GM18499 (cell line): ENCODE measurements around the gene FABP7.

Experiments used
- ATAC-seq: cut with Tn5 transposase; IDR thresholded peaks from one replicate; pipeline ENCODE4 v1.9.1; 2021; ENCODE audit warnings: moderate number of reproducible peaks; ENCODE audit not compliant: insufficient read depth, unreplicated experiment

The FABP7 gene

DNA sequence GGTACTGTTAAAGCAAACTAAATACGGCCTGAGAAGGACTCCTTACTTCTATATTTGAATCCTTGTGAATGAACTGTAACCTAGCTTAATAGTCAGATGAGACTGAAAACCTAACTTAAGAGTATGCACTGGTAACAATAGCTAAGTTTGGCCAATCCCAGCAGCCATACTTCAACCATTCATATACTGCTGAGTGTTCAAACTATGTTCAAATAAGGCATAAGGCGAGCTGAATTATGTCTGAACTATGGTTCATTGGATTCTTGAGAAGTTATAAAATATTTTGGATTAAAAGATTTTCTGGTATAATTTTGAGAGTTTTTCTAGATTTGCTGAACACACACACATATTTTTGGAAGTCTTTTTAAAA is 11.8 kb downstream of the FABP7 start:
- ATAC-seq = no peak

DNA sequence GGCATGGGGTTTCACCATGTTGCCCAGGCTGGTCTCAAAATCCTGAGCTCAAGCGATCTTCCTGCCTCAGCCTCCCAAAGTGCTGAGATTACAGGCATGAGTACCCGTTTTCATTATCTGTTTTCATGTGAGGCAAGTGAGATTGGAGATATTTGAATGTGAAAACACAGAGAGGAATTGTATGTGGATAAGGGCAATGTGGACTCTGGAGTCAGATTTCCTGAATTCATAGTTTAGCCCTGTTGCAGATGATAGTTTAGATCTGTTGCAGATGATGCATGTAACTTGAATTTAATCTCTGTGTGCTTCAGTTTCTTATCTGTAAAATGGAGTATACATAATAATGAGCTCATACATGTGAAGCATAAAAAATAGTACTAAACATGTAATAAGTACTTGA is 13.2 kb downstream of the FABP7 start:
- no peak for ATAC-seq

DNA sequence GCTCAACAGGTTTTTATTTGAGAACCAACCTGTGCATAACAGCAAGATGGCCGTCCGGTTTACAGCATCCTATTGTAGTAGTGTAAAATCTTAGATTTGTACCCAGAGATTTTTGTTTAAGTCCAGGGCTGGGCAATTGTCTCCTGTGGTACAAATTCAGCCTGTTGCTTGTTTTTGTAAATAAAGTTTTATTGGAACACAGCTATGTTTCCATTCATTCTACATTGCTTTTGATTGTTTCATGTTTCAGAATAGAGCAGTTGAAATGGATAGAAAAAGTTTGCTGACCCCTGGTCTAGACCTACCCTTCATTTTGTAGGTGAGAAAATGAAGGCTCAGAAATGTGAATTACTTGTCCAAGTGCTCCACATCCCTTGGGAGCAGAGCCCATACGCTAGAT is 18.0 kb downstream of the FABP7 start:
- ATAC-seq = no peak

DNA sequence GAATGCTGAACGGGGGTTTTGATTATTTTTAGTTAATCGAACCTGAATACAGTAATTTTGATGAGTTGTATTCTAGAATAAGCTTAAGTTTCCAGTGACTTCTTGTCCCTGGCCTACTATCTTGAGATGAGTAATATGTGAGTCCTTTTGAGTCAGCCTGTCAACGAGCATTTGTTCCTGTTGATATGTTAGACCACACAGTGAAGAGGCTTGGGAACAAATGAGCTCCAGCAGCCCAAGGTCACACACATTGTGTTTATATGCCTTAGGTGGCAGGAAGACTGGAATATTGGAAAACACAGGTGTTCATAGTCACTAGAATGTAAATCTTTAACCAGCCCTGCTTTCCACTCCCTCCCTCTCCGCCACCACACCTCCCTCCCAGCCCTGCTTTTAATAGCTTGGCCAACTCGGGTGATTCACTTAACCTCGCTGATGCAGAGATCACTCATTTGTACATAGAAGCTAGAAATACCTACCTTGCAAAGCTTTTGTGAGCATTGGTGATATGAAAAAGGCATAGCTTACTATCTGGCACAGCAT is 18.7 kb downstream of the FABP7 start:
- ATAC-seq = peak; percentile 89

DNA sequence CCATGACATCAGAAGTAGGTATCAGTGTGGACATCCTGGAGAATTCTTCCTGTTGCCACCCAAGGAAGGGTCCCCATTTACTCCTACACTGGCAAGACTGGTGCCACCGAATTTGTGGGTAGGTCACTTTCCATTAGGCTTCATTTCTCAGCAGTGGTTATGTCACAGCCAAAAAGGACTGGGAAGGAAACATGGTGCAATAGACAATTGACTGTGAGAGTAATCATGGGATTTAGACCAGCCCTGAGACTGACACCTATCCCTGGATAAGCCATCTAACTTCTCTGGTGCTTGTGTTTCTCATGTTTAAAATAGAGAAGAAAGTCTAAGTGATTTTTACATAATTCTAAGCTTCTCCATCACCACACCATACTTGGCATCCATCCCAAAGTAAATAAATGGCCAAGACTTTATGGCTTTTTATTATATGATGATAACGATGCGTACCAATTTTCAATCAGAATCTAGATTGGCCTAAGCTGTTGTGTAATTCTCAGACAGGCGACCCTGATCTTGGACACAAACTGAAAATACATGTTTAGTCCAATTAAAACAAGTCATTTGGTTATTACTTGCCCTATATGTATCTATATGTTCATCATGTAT is 19.7 kb downstream of the FABP7 start:
- ATAC-seq = no peak

DNA sequence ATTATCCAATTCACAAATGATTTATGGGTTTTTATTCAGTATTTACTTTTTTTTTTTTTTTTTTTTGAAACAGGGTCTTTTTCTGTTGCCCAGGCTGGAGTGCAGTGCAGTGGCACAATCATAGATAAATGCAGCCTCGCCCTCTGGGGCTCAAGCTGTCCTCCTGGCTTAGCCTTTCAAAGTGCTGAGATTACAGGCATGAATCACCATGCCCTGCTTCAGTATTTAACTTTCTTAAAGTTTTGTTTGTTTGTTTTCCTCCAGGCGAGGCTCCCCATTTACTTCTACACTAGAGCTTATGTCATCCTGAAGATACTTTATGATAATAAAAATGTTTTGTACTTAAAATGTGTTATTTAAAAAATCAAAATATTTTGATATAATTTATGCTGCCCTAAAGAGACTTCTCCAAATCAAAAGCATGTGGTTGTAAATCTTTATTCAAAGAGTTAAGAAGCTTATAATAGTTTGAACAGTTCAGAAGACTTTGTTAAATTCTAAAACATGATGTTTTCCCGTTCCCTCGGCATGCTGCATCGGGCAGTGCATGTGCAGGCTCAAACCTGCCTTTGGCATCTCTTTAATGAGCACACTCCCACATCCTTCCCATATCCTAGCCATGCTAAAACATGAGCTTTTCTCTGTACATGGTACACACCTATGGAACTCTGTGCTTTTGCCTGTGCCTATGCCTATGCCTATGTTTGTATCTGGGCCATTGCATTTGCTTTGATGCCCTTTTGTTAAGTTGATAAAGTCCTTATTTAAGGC is 20.6 kb downstream of the FABP7 start:
- ATAC-seq = no peak

DNA sequence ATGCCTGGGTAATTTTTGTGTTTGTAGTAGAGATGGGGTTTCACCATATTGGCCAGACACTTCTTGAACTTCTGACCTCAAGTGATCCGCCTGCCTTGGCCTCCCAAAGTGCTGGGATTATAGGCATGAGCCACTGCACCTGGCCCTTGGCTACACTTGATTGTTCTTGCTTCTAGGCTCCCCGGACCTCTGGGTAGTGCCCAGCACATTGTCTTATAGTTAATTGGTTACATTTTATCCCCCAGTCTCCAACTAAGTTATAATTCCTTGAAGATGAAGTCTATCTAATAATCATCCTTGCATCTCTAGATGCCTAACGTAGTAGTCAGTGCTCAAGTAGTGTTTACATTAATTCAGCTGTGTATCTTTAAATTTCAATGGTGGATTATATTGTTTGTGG is 21.4 kb downstream of the FABP7 start:
- ATAC-seq = no peak

DNA sequence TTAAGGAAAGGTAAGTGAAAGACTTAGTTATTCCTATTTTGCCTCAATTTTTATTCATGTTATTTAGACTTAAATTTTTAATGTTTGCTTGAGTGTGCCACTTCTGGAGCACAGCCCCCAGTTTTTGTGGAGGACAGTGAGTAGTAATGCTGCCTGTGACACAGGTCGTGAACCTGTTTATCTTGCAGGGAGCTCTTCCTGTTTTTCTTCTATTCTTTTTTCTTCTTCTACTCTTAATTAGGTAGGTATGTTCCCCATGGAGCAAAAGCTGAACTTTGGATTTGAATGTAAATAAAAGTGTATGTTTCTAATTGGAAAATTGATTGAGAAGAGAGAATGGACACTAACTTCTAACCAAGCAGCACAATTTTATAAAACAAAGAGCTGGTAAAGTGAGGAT is 21.9 kb downstream of the FABP7 start:
- ATAC-seq = no peak

DNA sequence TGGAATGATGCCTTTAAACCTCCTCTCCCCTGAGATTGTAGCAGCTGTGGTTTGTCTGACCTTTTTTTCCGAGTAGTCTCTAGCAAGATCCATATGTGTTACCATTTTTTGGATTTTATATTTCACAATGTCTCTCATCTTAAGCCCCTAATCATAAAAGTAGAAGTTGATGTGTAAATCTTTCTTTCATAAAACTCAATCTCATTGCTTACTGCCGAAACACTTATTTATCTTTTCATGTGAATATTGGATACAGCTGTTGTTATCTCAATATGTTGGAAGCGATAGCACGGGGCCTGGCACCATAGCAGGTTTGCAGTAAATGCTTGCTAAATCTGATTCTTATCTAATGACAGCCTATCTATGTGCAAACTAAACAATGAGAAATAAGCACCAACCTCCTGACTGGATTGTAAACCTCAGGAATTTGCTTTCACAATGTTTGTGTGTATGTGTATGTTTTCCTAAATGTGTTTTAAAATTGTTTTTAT is 23.7 kb downstream of the FABP7 start:
- no peak for ATAC-seq

DNA sequence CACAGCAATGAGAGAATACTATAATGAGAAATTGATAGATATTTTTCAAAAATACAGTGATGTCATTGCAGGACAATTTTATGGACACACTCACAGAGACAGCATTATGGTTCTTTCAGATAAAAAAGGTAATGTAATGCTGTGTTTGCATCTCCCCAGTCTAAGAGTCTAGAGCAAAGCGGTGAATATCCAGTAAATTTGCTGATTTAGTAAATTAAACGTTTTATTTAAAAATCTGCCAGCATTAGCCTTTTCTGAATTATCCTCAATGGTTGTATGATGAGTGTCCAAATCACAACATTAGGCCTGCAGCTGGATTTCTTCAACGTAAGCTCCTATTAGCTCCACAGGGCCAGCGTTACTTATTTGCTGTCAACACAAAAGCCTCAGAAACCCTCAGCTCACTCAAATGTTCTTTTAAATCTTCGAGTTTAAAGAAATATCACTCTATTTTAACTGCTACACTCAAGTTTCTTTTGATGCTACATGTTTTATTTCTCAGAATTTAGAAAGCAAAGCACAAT is 25.5 kb downstream of the FABP7 start:
- no peak for ATAC-seq

DNA sequence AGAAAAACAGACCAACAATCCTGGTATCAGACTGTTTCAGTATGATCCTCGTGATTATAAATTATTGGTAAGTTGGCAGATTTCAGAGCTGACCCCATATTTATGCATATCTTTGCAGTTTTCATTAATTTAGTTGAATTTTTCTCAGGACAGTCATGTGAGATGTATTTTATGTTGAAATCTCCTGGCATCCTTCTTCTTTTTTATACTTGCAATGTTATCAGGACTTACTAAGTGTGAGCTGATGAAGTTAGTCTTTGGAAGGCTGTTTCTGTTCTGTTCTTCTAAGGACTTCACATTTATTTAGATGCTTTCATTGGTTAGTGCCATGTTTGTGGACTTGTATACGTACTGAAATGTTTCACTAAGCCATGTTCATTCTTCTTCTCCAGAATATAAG is 26.8 kb downstream of the FABP7 start:
- no peak for ATAC-seq

DNA sequence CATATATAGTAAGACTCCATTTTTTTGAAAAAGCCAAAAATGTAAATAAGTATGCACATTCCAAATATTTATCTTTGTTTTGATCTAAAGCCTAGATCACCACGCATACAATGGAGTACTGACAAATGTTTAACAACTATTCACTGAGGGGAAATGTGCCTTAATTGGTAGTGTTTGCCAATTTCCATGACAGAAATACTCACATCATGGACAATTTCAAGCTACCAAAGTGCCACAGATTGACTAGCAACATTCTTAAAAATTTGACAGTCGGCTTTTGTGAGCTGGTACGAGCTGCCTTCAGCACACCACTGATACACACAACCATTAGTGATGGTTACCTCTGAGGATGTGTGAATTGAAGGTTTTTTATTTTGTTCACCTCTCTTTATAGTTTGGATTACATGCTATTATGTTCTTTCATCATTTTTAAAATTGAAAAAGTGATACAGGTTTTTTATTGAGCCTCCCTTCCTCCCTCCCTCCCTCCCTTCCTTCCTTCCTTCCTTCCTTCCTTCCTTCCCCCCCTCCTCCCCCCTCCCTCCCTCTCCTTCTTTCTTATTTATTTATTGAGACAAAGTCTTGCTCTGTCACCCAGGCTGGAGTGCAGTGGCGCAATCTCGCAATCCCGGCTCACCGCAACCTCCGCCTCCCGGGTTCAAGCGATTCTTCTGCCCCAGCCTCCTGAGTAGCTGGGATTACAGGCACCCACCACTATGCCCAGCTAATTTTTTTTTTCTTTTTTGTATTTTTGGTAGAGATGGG is 28.8 kb downstream of the FABP7 start:
- no peak for ATAC-seq

DNA sequence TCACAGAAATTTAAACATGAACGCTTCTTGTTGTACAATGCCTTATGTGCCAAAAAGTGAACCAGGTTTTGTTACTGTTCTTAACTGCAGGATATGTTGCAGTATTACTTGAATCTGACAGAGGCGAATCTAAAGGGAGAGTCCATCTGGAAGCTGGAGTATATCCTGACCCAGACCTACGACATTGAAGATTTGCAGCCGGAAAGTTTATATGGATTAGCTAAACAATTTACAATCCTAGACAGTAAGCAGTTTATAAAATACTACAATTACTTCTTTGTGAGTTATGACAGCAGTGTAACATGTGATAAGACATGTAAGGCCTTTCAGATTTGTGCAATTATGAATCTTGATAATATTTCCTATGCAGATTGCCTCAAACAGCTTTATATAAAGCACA is 29.5 kb downstream of the FABP7 start:
- ATAC-seq = no peak

DNA sequence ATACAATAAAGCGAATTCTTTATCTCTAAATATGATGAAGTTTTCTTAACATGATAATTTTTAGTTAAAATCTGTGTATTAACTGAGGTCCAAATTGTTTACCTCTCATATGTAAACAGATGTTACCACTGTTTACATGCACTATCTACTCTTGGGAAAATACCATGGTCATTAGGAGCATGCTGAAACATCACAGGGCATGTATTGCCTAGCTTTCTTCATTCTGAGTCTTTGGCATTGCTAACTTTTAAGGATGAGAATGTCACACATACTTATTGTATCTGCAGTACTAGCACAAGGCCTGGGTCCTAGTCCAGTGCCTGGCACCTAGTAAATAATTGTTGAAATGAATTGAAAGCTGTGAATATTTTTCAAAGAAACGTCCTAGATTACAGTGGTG is 30.2 kb downstream of the FABP7 start:
- no peak for ATAC-seq

DNA sequence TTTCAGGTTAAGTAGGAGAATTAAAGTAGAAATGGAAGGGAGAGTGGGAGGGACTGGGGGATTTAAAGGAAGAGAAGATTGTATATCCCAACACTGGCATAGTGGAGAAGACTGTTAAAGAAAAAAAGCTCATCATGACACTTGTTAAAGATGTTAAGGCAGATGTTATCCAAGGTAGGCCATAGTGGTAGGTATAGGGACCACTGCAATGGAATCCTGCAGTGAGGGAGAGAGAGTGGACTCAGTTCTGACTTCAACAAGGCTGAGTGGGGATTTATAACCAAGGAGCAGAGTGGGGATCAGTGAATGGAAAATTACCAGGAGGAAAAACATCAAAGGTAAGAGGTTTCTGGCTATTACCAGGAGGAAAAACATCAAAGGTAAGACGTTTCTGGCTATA is 30.7 kb downstream of the FABP7 start:
- ATAC-seq = no peak

DNA sequence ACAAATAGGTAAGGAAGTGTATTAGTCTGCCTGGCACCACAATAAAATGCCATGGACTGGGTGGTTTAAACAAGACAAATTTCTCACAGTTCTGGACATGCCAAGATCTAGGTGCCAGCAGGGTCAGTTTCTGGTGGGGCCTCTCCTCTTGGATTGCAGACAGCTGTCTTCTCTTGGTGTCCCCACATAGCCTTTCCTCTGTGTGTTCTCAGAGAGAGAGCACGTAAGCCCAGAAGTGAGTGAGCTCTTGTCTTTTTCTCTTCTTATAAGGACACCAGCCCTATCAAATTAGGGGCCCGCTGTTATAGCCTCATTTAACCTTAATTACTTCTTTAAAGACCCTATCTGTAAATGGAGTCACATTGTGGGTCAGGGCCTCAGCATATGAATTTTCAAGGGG is 37.8 kb downstream of the FABP7 start:
- ATAC-seq = no peak

DNA sequence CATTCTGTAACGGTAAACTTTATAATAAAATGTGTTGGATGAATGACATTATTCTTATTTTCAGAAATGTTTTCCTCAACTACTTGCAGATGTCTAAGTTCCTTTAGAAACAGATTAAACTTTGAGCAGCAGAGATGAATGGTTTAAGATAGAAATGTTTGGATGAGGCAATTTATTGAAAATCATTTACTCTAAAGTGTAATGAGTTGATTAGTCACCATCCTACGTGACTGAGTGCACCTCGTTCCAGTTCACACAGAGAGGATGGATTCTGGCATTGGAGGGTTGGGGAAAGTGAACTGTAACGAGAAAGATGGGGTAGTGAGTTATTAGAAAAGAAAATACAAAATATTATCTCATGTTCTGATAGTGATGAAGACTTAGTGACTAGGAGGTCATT is 38.2 kb downstream of the FABP7 start:
- ATAC-seq = no peak

DNA sequence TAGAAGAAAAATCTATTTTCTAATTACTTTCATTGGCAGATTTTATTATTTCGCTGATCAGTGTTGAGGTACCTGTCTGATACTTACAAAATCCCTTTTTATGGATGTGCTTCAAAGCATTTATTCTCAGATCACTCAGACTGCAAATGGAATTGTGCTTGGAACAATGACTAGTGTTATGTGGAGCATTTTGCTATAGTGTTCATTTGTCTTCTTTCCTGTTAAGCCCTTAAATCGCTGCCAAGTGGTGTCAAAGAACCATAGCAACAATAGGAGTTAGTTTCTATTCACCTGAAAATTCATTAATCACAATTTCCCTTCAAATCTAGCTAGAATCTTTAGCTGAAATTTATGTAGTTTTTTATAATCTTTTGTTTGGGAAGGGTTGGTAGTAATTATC is 39.4 kb downstream of the FABP7 start:
- ATAC-seq = no peak

DNA sequence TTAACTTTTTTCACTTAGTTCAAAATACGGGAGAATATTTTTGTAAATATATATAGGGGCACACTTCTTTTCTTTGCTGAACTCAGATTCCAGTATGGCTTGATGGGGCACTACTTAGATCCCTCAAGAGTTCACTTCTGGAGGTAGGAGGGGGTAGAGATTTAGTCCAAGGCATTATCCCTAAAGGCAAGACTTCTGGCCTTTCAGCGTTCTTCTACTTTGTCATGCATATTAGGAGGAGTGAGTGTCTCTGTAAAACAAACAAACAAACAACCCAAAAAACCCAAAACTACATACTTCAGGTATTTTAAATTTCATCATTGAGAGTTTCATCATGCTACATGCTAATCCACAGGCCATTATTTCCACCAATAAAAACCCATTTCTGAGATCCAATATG is 41.6 kb downstream of the FABP7 start:
- no peak for ATAC-seq

DNA sequence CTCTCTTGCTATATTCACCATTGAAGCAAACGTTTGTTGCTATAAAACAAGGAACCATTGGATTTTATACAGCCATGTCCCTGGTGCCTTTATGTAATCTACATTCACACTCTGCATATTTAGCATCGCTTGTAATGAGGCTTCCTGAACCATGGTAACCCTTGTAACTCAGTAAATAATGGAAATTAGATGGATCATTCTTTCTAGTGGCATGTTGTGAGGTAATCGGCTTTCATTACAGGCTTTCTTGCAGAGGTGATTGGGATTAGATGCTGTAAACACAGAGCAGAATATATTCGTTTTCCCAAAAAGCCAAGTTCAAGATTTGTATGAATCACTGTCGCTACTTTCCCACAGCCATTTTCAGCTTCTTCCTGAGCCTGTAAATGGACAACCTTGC is 45.6 kb downstream of the FABP7 start:
- no peak for ATAC-seq

DNA sequence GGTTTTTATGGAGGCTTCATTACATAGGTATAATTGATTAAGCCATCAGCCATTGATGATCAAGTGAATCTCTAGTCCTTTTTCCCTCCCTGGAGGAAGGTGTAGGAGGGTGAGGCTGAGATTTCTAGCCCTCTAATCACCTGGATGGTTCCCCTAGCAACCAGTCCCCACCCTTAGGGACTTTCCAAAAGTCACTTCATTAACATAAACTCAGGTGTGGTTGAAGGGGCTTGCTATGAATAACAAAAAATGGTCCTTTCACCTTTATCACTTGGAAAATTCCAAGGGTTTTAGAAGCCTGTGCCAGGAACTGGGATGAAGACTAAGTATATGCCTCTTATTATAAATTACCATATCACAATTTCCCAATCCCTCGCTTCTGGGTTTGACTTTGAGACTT is 49.9 kb downstream of the FABP7 start:
- ATAC-seq = no peak
